ENCODE measurements around the gene ARID4A. TPM values are rescaled to one million over a fixed set of nuclear protein-coding genes. Genes with fewer than 3 reads are reported as not detected.

ARID4A gene
- total and polyA plus RNA-seq, 9 of the 15 experiments (the other 6 are each of a cell fraction or from before 2014, with no cell fraction given): 2.4 to 11.5 (median 8.7) TPM

DNA sequence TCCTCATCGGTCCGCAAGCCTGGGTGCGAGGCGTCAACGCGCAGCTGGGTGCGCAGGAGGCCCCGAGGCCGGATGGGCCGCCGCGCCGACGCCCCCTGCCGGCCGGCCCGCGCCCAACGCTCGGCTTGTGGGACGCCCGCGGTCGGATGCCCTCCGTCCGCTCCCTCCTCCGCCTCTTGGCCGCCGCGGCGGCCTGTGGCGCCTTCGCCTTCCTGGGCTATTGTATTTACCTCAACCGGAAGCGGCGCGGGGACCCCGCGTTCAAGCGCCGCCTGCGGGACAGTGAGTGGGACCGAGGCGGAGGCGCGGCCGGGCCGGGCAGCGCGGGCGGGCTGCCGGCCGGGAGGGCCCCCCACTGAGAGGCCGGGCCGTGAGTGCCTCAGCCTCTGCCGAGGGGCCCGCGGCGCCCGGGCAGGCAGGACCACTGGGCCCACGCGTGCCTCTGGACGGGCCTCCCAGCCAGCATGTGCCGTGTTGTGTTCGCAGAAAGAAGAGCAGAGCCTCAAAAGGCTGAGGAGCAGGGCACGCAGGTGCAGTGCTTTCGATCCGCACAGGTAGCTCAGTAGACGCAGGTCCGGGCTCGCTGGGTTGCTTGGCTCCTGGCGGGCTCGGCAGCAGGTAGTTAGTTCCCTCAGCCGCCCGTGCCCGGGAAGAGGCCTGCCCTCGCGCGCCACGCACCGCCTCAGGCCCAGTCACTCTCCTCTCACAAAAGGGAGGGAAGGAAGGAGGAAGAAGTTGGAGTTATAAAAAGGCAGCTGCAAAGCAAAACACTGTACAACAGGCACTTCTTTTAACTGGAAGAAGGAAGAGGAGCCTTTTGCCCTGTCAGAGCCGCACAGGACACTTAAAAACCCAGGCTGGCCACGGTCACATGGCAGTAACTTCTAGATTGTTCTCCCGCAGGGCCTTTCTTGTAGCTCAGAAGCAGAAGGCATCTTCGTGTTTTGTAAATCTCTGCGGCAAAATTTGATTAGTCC, 97.7 kb downstream of the ARID4A start, which contains the start of gene TOMM20L:
Gene TOMM20L (plus strand): TSS at position 119 of the 977 bp plus-strand sequence. CDS start 28 bp downstream, at position 147.
- CTCF ChIA-PET (ENCODE audit: low intra/inter-chr PET ratio): interaction anchor here (0.6 kb wide), 1 partner anchor 287 kb away, joined by 3 read pairs; no protein-coding TSS in a partner anchor
- Histone ChIP-seq H3K4me1 (replicated peaks in 1 of 2; ENCODE audit: control insufficient read depth in 2 of 2, insufficient read depth in 2 of 2, low read length in 2 of 2) (peaks cover 0 to 9% of the 10 kb centered on the region in 2 experiments; a peak in 3 of 5 replicates), H3K27ac (ENCODE audit: extremely low read depth, low read depth, low read length) (no peak within 1 kb of the TSS), H3K27me3 (ENCODE audit: control insufficient read depth in 2 of 2, insufficient read depth in 2 of 2, low read length in 2 of 2) (no peaks in the 10 kb centered on the region), H3K79me2 (ENCODE audit: control insufficient read depth, insufficient read depth, low read length) (no peaks in the 10 kb centered on the region), H2AFZ (ENCODE audit: low read depth, low read length) (peak within 1 kb of the TSS; percentile 96), H3K9me3 (replicated peaks; ENCODE audit: control insufficient read depth, insufficient read depth, low read depth, low read length) (no peaks in the 10 kb centered on the region), H3K36me3 (ENCODE audit: control insufficient read depth, insufficient read depth, low read length) (no peaks in the 10 kb centered on the region), H4K20me1 (replicated peaks; ENCODE audit: control insufficient read depth, insufficient read depth, low read length) (no peaks in the 10 kb centered on the region), H3K4me3 (peak within 1 kb of the TSS; percentile 11), H3K4me2 (ENCODE audit: insufficient read depth, low read length) (peak within 1 kb of the TSS; percentile 62), H3K9me1 (ENCODE audit: control insufficient read depth, insufficient read depth, low read length) (no peaks in the 10 kb centered on the region), H3K9ac (ENCODE audit: insufficient read depth in 1 of 2, low read depth in 2 of 2, low read length in 2 of 2) (peak within 1 kb of the TSS; percentile 37 to 72; a peak in 3 of 4 replicates)
- ATAC-seq: peak; percentile 95
- FAIRE-seq: no peak
- in situ Hi-C loops (cut with MboI) (no loop called here), intact Hi-C loops (cut with micrococcal nuclease) (no loop called here)
- no TSS peak for BruUV-seq (replicated peaks)
- 70% methylated on average over 26 of the region's 86 CpGs for WGBS (ENCODE audit: insufficient coverage, low coverage, missing lambda C conversion rate)
- peak; percentile 59 to 67 (median 62) for DNase-seq (ENCODE audit: extremely low read depth in 1 of 4, low spot score in 3 of 4)
- POLR2A ChIA-PET: no interaction called here
- no peak for TF ChIP-seq PHF21A (IDR thresholded peaks at IDR 0.05; ENCODE audit: borderline replicate concordance, low read depth)
- no peak for TF ChIP-seq SMARCC2 (IDR thresholded peaks at IDR 0.05; ENCODE audit: low read depth)
- no peak for TF ChIP-seq CEBPB (tag; IDR thresholded peaks at IDR 0.05)
- TF ChIP-seq CBFA2T3 (IDR thresholded peaks at IDR 0.05): no peak
- TF ChIP-seq ZNF512 (tag; IDR thresholded peaks at IDR 0.05): no peak
- no peak for TF ChIP-seq ZNF184 (CRISPR knock-in tag; IDR thresholded peaks at IDR 0.05)
- TF ChIP-seq, protein P1, sequence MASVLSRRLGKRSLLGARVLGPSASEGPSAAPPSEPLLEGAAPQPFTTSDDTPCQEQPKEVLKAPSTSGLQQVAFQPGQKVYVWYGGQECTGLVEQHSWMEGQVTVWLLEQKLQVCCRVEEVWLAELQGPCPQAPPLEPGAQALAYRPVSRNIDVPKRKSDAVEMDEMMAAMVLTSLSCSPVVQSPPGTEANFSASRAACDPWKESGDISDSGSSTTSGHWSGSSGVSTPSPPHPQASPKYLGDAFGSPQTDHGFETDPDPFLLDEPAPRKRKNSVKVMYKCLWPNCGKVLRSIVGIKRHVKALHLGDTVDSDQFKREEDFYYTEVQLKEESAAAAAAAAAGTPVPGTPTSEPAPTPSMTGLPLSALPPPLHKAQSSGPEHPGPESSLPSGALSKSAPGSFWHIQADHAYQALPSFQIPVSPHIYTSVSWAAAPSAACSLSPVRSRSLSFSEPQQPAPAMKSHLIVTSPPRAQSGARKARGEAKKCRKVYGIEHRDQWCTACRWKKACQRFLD (CRISPR knock-in tag; IDR thresholded peaks at IDR 0.05): 0 out of 2 replicates have a peak, but pooled peaks have one; percentile 25
- TF ChIP-seq HMBOX1 (IDR thresholded peaks at IDR 0.05): no peak
- no peak for TF ChIP-seq ZBTB17 (CRISPR knock-in tag; IDR thresholded peaks at IDR 0.05)
- TF ChIP-seq PYGO2 (tag; IDR thresholded peaks at IDR 0.05): no peak
- no peak for TF ChIP-seq FOXK2 (conservative IDR thresholded peaks at IDR 0.05 in 1 of 2, IDR thresholded peaks at IDR 0.05 in 1 of 2; ENCODE audit: low read depth in 2 of 2)
- no peak for TF ChIP-seq STAT6 (CRISPR knock-in tag; IDR thresholded peaks at IDR 0.05)
- TF ChIP-seq CCNT2 (IDR thresholded peaks at IDR 0.05; ENCODE audit: borderline replicate concordance, extremely low read depth, insufficient read length, low read depth, low read length): no peak
